RPMI7951 (cell line): ENCODE results near the gene SCAF1. TPM values are rescaled to one million over a fixed set of nuclear protein-coding genes. Genes with fewer than 3 reads are reported as not detected.
"Not testable (repeated sequence)": the region's sequence is repeated elsewhere in the genome, so short reads cannot be mapped to it uniquely, and the experiment has no call there.

Experiments used
- DNase-seq: peaks from one replicate; pipeline ENCODE4 v3.0.0-alpha.2; 2012; ENCODE audit warnings: low read depth
- total RNA-seq: library from RNA; depleted of rRNA; stranded (reverse); fragments of >200 nt; shearing (Covaris generic); gene quantifications from 2 replicates; pipeline ENCODE4 v1.2.3, GENCODE V29; 2014

The SCAF1 gene
- total RNA-seq, 1 experiment from 2014 or later, result 7.1 TPM

- DNase-seq, result peak; percentile 93
Measured at GRCh38 chr19:49614096-49614833, 27.7 kb upstream of the SCAF1 start.

- DNase-seq, result no peak
Measured at GRCh38 chr19:49615861-49616260, 26.1 kb upstream of the SCAF1 start.

- DNase-seq, result no peak
Measured at GRCh38 chr19:49616532-49616931, 25.5 kb upstream of the SCAF1 start.

GRCh38 chr19:49616945-49617344, 25.1 kb upstream of the SCAF1 start:
- DNase-seq, result no peak

- not testable (repeated sequence) for DNase-seq
Measured at GRCh38 chr19:49617860-49618259, 24.1 kb upstream of the SCAF1 start.

- no peak for DNase-seq
Measured at GRCh38 chr19:49624967-49625910, 16.8 kb upstream of the SCAF1 start.

GRCh38 chr19:49626226-49626625, 15.8 kb upstream of the SCAF1 start:
- DNase-seq, result no peak

GRCh38 chr19:49629659-49630058, 12.3 kb upstream of the SCAF1 start:
- DNase-seq, result no peak

GRCh38 chr19:49631014-49631588, 10.9 kb upstream of the SCAF1 start:
- DNase-seq, result no peak

- DNase-seq, result no peak
Measured at GRCh38 chr19:49631610-49632192, 10.3 kb upstream of the SCAF1 start.

GRCh38 chr19:49632576-49632975, 9.4 kb upstream of the SCAF1 start:
- DNase-seq, result no peak

GRCh38 chr19:49633273-49633672, 8.7 kb upstream of the SCAF1 start:
- not testable (repeated sequence) for DNase-seq

- no peak for DNase-seq
Measured at GRCh38 chr19:49635530-49636232, 6.3 kb upstream of the SCAF1 start.

GRCh38 chr19:49636233-49636932, 5.6 kb upstream of the SCAF1 start:
- DNase-seq, result no peak

- peak; percentile 87 for DNase-seq
Measured at GRCh38 chr19:49637821-49638738, 3.9 kb upstream of the SCAF1 start.

GRCh38 chr19:49639401-49640112, 2.5 kb upstream of the SCAF1 start:
- no peak for DNase-seq

- peak; percentile 100 for DNase-seq
Measured at GRCh38 chr19:49640113-49640898, 1.7 kb upstream of the SCAF1 start, which contains the start of gene RRAS. Gene RRAS (minus strand): TSS chr19:49640143. CDS start chr19:49640098, 45 bp downstream.

- DNase-seq, result no peak
Measured at GRCh38 chr19:49642492-49643035, 555 bp downstream of the SCAF1 start.
